MCF 10A (cell line): Measurements from ENCODE around the gene NME8. TPM values are rescaled to one million over a fixed set of nuclear protein-coding genes. Genes with fewer than 3 reads are reported as not detected.

Experiments used
- BruUV-seq: library from RNA; stranded (reverse); fragments of 400-500 nt; replicated peaks from 2 replicates; lab custom pipeline; 2021; lab: Mats Ljungman, UMichigan
- CTCF ChIA-PET: fragments of 300-600 bp; sonication (Branson Sonifier 250); formaldehyde crosslinking; extraction: SDS; loops from one replicate; lab custom pipeline; 2021; ENCODE audit warnings: antibody characterized with exemption, inconsistent platforms; lab: Yijun Ruan, JAX
- POLR2A ChIA-PET: fragments of 300-600, 350-650 bp; sonication (Branson Sonifier 250); formaldehyde crosslinking; extraction: SDS; loops from one replicate; lab custom pipeline; 2020; ENCODE audit warnings: antibody characterized with exemption, inconsistent platforms; lab: Yijun Ruan, JAX
- DNase-seq: peaks from one replicate; pipeline ENCODE4 v3.0.0-alpha.2; 2018; ENCODE audit not compliant: unreplicated experiment
- H3K27ac Mint-ChIP-seq: one replicate; pipeline ENCODE4 v1.8.0; 2022; ENCODE audit warnings: mild to moderate bottlenecking, low read depth, mixed read lengths; ENCODE audit not compliant: unreplicated experiment
- H3K27me3 Mint-ChIP-seq: one replicate; pipeline ENCODE4 v1.8.0; 2022; ENCODE audit warnings: mixed read lengths; ENCODE audit not compliant: insufficient read depth, unreplicated experiment
- H3K36me3 Mint-ChIP-seq: one replicate; pipeline ENCODE4 v1.8.0; 2022; ENCODE audit warnings: mild to moderate bottlenecking, moderate library complexity, mixed read lengths; ENCODE audit not compliant: insufficient read depth, unreplicated experiment
- H3K4me1 Mint-ChIP-seq: one replicate; pipeline ENCODE4 v1.8.0; 2022; ENCODE audit warnings: mixed read lengths; ENCODE audit not compliant: insufficient read depth, unreplicated experiment
- H3K4me3 Mint-ChIP-seq: one replicate; pipeline ENCODE4 v1.8.0; 2022; ENCODE audit warnings: mild to moderate bottlenecking, moderate library complexity, mixed read lengths; ENCODE audit not compliant: unreplicated experiment
- H3K9me3 Mint-ChIP-seq: one replicate; pipeline ENCODE4 v1.8.0; 2022; ENCODE audit warnings: mixed read lengths; ENCODE audit not compliant: unreplicated experiment
- CTCF ChIP-seq: fragments of 200-600 bp; IDR thresholded peaks from one replicate; pipeline ENCODE4 v1.8.0; 2022; ENCODE audit warnings: antibody characterized with exemption, mild to moderate bottlenecking; ENCODE audit not compliant: unreplicated experiment
- intact Hi-C: fragments of 100-400 bp; cut with micrococcal nuclease; formaldehyde crosslinking; loops from 2 replicates; pipeline ENCODE4 v1.14.1; 2022
- total RNA-seq: library from RNA; stranded (reverse); gene quantifications from 2 replicates; pipeline ENCODE4 v1.2.3, GENCODE V29; 2022

The NME8 gene
- total RNA-seq, 1 experiment from 2014 or later: 1.5 TPM

- CTCF ChIA-PET: no interaction called here
- no peak for TF ChIP-seq CTCF
- no peak for DNase-seq
- H3K4me3 Mint-ChIP-seq: no peak overlapping the region
- intact Hi-C loops: no loop called here
- POLR2A ChIA-PET: no interaction called here
- BruUV-seq: no TSS peak
- no peaks in the 10 kb centered on the region for H3K4me1 Mint-ChIP-seq
- H3K9me3 Mint-ChIP-seq: no peaks in the 10 kb centered on the region
- no peaks in the 10 kb centered on the region for H3K36me3 Mint-ChIP-seq
- H3K27me3 Mint-ChIP-seq: peaks cover 13% of the 10 kb centered on the region
- no peak overlapping the region for H3K27ac Mint-ChIP-seq
Measured at GRCh38 chr7:37944737-37945054, 96.3 kb downstream of the NME8 start.

DNA sequence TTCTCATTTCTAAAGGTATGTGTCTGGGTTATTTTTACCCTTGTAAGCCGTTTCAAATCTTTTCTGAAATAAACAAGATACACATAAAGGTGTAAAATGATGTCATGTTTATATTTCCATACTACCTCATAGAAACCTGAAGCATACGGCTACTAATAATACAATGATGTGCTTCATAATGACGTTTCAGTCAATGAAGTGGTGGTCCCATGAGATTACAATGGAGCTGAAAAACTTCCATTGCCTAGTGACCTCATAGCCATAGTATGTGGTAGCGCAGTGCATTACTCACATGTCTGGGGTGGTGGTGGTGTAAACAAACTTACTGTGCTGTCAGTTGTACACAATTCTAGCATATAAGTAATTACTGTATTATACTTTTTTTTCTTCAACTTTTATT is 96.9 kb downstream of the NME8 start:
- BruUV-seq: no TSS peak
- Mint-ChIP-seq H3K27me3 (peaks cover 13% of the 10 kb centered on the region), H3K27ac (no peak overlapping the region), H3K36me3 (no peaks in the 10 kb centered on the region), H3K9me3 (no peaks in the 10 kb centered on the region), H3K4me1 (no peaks in the 10 kb centered on the region), H3K4me3 (no peak overlapping the region)
- CTCF ChIA-PET: no interaction called here
- intact Hi-C loops: no loop called here
- TF ChIP-seq CTCF: no peak
- POLR2A ChIA-PET: interaction anchor here (0.7 kb wide), 1 partner anchor 145 kb away, joined by 3 read pairs; no protein-coding TSS in a partner anchor
- no peak for DNase-seq

DNA sequence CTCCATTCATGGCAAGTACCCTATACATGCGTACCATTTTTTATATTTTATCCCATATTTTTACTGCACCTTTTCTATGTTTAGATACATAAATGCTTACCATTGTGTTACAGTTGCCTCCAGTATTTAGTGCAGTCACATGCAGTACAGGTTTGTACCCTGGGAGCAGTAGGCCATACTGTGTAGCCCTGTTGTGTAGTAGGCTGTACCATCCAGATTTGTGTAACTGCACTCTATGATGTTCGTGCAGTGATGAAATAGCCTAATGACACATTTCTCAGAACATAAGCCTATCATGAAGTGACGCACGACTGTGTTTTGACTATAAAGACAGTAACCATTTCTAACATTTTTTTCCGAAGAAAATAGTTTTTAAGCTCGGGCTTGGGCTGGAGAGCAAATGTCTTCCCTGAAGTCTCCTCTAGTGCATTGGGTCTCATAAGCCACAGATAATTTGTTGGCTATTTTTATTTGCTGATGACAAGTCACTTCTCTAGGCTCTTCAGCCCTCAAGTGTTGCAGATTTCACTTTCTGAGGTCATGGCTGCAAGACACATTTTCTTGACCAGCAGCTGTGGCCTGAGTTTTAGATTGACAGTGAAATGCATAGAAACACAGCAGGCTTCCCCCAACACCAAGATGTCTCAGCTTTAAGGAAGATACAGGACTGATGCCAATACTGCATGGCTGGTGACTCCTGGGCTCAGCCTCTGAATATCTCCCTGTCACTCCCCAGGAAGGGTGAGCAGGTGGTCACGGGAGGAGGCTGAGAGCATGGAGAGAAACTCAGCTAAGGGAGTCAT is 98.9 kb downstream of the NME8 start:
- peaks cover 12% of the 10 kb centered on the region for H3K27me3 Mint-ChIP-seq
- BruUV-seq: no TSS peak

GRCh38 chr7:37947941-37948210 is 99.5 kb downstream of the NME8 start:
- no peaks in the 10 kb centered on the region for H3K4me1 Mint-ChIP-seq
- peaks cover 12% of the 10 kb centered on the region for H3K27me3 Mint-ChIP-seq
- H3K9me3 Mint-ChIP-seq: no peaks in the 10 kb centered on the region
- ChIA-PET POLR2A (no interaction called here), CTCF (interaction anchor here (1.0 kb wide), 1 partner anchor 748 kb away, joined by 6 read pairs; no protein-coding TSS in a partner anchor)
- H3K4me3 Mint-ChIP-seq: no peak overlapping the region
- TF ChIP-seq CTCF: no peak
- no peak overlapping the region for H3K27ac Mint-ChIP-seq
- no peaks in the 10 kb centered on the region for H3K36me3 Mint-ChIP-seq
- intact Hi-C loops: no loop called here
- no peak for DNase-seq
- BruUV-seq: no TSS peak

More for the DNA sequence above, 98.9 kb downstream of the NME8 start:
- no peak overlapping the region for H3K4me3 Mint-ChIP-seq
- no peaks in the 10 kb centered on the region for H3K9me3 Mint-ChIP-seq
- H3K27ac Mint-ChIP-seq: no peak overlapping the region
- intact Hi-C loops: no loop called here
- CTCF ChIA-PET: interaction anchor here (1.0 kb wide), 1 partner anchor 748 kb away, joined by 6 read pairs; no protein-coding TSS in a partner anchor
- POLR2A ChIA-PET: no interaction called here
- no peaks in the 10 kb centered on the region for H3K4me1 Mint-ChIP-seq
- no peaks in the 10 kb centered on the region for H3K36me3 Mint-ChIP-seq
- no peak for TF ChIP-seq CTCF
- no peak for DNase-seq

Other genes with a start within 250 kb of the NME8 start
- gene GPR141, start 164.8 kb upstream of the NME8 start, total RNA-seq: 2.4 and 2.8 TPM in 2 replicates
- not detected in 2 replicates for gene SFRP4, start 68.2 kb downstream of the NME8 start, total RNA-seq
- not detected in 2 replicates for gene EPDR1, start 72.0 kb downstream of the NME8 start, total RNA-seq